Testis (tissue), 3 donors: ENCODE results near the gene CPM. TPM values are rescaled to one million over a fixed set of nuclear protein-coding genes. Genes with fewer than 3 reads are reported as not detected.

Experiments used
- DNase-seq: peaks from one replicate; pipeline ENCODE4 v3.0.0-alpha.2; 2019
- H3K27ac ChIP-seq, 2 donors: fragments of 200-600 bp; sonication (generic); one replicate each; pipeline ENCODE4 v1.5.1; 2019
- H3K27me3 ChIP-seq: fragments of 200-600 bp; sonication (generic); one replicate; pipeline ENCODE4 v1.5.1; 2019
- H3K36me3 ChIP-seq: fragments of 200-600 bp; sonication (generic); one replicate; pipeline ENCODE4 v1.5.1; 2017; ENCODE audit warnings: low read depth; ENCODE audit errors: missing control alignments
- H3K4me1 ChIP-seq: fragments of 200-600 bp; sonication (generic); one replicate; pipeline ENCODE4 v1.5.1; 2019
- H3K4me3 ChIP-seq, 2 donors: fragments of 200-600 bp; sonication (generic); one replicate each; pipeline ENCODE4 v1.5.1; 2017 to 2019
- H3K9me3 ChIP-seq: fragments of 200-600 bp; sonication (generic); one replicate; pipeline ENCODE4 v1.5.1; 2017
- POLR2A ChIP-seq: fragments of 450-650 bp; IDR thresholded peaks from one replicate; pipeline ENCODE4 v1.6.1; 2017; ENCODE audit warnings: antibody characterized with exemption, mild to moderate bottlenecking, moderate library complexity
- WGBS, 2 donors: methylation state at CpG; one replicate each; pipeline ENCODE4 v1.1.5; 2018; 5-methylcytosine and 5-hydroxymethylcytosine counted together
- intact Hi-C: fragments of 100-400 bp; cut with DNase I; formaldehyde crosslinking; loops from one replicate; pipeline ENCODE4 v1.15.1; 2023; ENCODE audit warnings: low total_unique reads
- polyA plus RNA-seq: library from polyadenylated mRNA; stranded (reverse); fragments of 350-450 nt; fragmentation: Illumina TruSeq; extraction: RNeasy Lipid Tissue Mini Kit (QIAGEN cat#74804); gene quantifications from one replicate; pipeline ENCODE4 v1.2.3, GENCODE V29; 2014; ENCODE audit warnings: low read depth, low replicate concordance; ENCODE audit not compliant: insufficient read depth
- total RNA-seq, 2 donors: library from RNA; depleted of rRNA; stranded (reverse); fragments of >200 nt; gene quantifications; one replicate each; pipeline ENCODE4 v1.2.3, GENCODE V29; 2016
- TF ChIP-seq, protein P1 (sequence below), 3 experiments: fragments of 450-650 bp in 2 of 3; fragments of 200-600 bp in 1 of 3; sonication (generic) in 1 of 3; IDR thresholded peaks; one replicate each; pipeline ENCODE4 v1.5.1; 2016 to 2019; ENCODE audit warnings: antibody characterized with exemption in 3 of 3, mild to moderate bottlenecking in 2 of 3, moderate library complexity in 1 of 3

CPM gene
- total and polyA plus RNA-seq, 3 donors from 2014 or later = 9.3 to 38.0 (median 22.5) TPM

DNA sequence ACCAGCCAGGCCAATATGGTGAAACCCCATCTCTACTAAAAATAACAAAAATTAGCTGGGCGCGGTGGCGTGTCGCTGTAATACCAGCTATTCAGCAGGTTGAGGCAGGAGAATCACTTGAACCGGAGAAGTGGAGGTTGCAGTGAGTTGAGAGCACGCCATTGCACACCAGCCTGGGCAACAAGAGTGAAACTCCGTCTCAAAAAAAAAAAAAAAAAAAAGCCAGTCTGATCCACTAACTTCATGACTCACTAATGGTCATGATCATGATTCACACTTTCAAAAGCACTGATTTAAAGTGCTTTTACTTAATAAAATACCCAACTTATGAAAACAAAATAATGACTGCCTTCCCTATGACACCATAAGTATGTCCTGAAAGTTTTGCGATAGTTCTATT is 38.4 kb upstream of the CPM start:
- Histone ChIP-seq H3K4me1 (no peaks in the 10 kb centered on the region), H3K27me3 (no peaks in the 10 kb centered on the region), H3K9me3 (no peaks in the 10 kb centered on the region), H3K27ac (no peak overlapping the region), H3K4me3 (no peak overlapping the region), H3K36me3 (no peaks in the 10 kb centered on the region)
- intact Hi-C loops = no loop called here
- DNase-seq = no peak
- 86 to 91% methylated on average over 8 of the region's 8 CpGs for WGBS, 2 donors
- TF ChIP-seq, protein P1, sequence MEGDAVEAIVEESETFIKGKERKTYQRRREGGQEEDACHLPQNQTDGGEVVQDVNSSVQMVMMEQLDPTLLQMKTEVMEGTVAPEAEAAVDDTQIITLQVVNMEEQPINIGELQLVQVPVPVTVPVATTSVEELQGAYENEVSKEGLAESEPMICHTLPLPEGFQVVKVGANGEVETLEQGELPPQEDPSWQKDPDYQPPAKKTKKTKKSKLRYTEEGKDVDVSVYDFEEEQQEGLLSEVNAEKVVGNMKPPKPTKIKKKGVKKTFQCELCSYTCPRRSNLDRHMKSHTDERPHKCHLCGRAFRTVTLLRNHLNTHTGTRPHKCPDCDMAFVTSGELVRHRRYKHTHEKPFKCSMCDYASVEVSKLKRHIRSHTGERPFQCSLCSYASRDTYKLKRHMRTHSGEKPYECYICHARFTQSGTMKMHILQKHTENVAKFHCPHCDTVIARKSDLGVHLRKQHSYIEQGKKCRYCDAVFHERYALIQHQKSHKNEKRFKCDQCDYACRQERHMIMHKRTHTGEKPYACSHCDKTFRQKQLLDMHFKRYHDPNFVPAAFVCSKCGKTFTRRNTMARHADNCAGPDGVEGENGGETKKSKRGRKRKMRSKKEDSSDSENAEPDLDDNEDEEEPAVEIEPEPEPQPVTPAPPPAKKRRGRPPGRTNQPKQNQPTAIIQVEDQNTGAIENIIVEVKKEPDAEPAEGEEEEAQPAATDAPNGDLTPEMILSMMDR (IDR thresholded peaks at IDR 0.05) = no peak
- TF ChIP-seq POLR2A = no peak

DNA sequence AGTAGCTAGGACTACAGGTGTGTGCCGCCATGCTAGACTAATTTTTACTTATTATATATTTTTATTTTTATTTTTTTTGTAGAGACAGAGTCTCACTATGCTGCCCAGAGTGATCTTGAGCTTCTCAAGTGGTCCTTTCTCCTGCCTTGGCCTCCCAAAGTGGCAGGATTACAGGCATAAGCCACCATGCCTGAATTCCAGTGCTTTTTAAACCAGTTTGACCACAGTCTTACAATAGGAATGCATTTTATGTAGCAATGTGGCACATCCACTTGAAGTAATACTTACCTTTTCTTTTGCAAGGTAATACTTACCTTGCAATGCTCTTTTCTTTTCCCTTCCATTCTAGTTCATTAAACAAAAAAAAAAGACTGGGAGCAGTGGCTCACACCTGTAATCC is 38.0 kb upstream of the CPM start:
- WGBS, 2 donors = 84 to 95% methylated on average over 1 of the region's 1 CpG
- Histone ChIP-seq H3K4me1 (no peaks in the 10 kb centered on the region), H3K4me3 (no peak overlapping the region), H3K9me3 (no peaks in the 10 kb centered on the region), H3K27me3 (no peaks in the 10 kb centered on the region), H3K36me3 (no peaks in the 10 kb centered on the region), H3K27ac (no peak overlapping the region)
- intact Hi-C loops = no loop called here
- DNase-seq = no peak
- TF ChIP-seq POLR2A = no peak
- TF ChIP-seq, protein P1 (IDR thresholded peaks at IDR 0.05) = no peak

DNA sequence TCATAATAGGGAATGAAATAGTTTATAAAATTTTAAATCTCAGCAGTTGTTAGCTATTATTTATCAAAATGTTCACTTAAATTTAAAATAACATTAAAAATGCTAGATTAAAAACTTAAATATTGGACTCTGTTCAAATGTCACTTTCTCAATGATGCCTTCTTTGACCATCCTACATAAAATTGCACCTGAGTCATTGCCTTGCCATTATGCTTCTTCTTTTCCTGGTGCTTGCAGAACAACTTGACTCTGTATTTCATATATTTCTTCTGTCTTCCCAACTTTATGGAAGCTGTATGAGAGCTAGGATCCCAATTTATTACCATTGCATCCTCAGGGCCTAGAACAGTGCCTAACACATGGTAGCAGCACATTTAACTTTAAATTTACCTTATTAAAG is 37.3 kb upstream of the CPM start:
- Histone ChIP-seq H3K27me3 (no peaks in the 10 kb centered on the region), H3K4me3 (no peak overlapping the region), H3K9me3 (no peaks in the 10 kb centered on the region), H3K36me3 (no peaks in the 10 kb centered on the region), H3K27ac (no peak overlapping the region), H3K4me1 (no peaks in the 10 kb centered on the region)
- intact Hi-C loops = no loop called here
- DNase-seq = no peak
- TF ChIP-seq, protein P1 (IDR thresholded peaks at IDR 0.05) = no peak
- no peak for TF ChIP-seq POLR2A

DNA sequence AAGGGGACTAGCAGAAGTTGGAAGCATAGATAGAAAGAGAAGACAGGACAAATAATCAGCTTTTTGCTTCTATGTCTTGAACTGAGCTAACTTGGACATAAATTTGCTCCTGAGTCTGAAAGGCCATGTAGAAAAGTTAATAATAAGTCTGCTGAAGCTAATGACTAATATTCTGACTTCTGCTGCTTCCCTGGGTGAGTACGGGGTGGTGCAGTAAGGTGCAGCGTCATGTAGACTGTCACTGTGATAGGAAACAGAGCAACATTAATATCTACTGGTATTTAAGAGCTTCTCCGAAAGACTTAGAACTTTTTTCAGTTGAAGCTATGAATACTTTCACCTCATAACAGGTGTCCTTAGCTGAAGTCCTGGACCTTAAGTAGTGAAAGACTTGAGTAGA is 34.1 kb upstream of the CPM start:
- Histone ChIP-seq H3K9me3 (no peaks in the 10 kb centered on the region), H3K4me3 (no peak overlapping the region), H3K27me3 (no peaks in the 10 kb centered on the region), H3K27ac (no peak overlapping the region), H3K4me1 (no peaks in the 10 kb centered on the region), H3K36me3 (no peaks in the 10 kb centered on the region)
- DNase-seq = no peak
- TF ChIP-seq, protein P1 (IDR thresholded peaks at IDR 0.05) = no peak
- TF ChIP-seq POLR2A = no peak
- 96 to 97% methylated on average over 3 of the region's 3 CpGs for WGBS, 2 donors
- intact Hi-C loops = no loop called here

DNA sequence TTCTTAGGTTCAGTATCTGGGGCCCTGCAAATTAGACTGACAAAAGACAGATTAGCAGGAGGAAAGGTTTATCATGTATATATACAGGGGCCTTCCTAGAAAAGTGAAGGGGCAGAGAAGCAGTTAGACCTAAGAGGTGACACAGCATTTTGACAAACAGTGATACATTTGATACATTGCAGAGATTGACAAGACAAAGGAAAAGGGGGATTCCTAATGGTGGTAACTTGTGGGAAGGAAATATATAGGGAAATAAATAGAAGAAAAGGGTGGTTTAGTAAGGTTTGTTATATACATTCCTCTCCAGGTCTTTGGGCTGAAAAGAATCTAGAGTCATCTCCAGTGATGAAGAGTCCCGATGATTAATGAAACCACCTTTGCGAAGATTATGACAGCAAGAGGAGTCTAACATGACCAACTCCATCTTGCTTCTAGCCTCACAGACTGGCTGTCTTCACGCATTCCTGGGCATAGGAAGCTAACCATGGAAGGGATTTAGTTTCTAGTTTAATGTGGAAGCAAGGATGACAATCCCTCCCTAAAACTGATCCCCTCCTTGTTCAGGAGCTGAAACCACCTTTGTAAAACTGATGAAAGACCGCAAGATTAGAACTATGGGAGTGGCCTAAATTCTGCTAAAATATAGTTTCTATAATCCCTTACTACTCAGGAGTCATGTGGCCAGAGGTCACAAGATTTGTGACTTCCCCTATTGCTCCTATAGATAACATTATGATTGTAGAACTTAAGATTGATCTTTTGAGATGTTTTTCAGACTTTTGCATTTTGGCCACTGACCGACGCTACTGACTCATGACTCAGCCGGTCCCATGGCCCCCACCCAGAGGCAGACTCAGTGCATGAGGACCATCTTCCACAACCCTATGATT is 31.1 kb upstream of the CPM start:
- H3K9me3 ChIP-seq = no peaks in the 10 kb centered on the region
- intact Hi-C loops = no loop called here
- WGBS, 2 donors = 96 to 97% methylated on average over 7 of the region's 7 CpGs
- DNase-seq = no peak
- H3K36me3 ChIP-seq = no peaks in the 10 kb centered on the region
- no peak overlapping the region for H3K27ac ChIP-seq
- no peak overlapping the region for H3K4me3 ChIP-seq
- peaks cover 3% of the 10 kb centered on the region for H3K4me1 ChIP-seq
- no peaks in the 10 kb centered on the region for H3K27me3 ChIP-seq
- TF ChIP-seq POLR2A = no peak
- TF ChIP-seq, protein P1 (IDR thresholded peaks at IDR 0.05) = no peak
